HFFc6 (cell line): ENCODE results near the gene AHCY. TPM values are rescaled to one million over a fixed set of nuclear protein-coding genes. Genes with fewer than 3 reads are reported as not detected.

Experiments used
- DNase-seq: peaks from one replicate; pipeline ENCODE4 v3.0.0-alpha.2; 2018
- H3K27ac Mint-ChIP-seq: 2 replicates; pipeline ENCODE4 v1.8.0; 2020; ENCODE audit warnings: mild to moderate bottlenecking, mixed read lengths
- H3K27me3 Mint-ChIP-seq: 2 replicates; pipeline ENCODE4 v1.8.0; 2021; ENCODE audit warnings: mild to moderate bottlenecking, moderate library complexity, mixed read lengths; ENCODE audit not compliant: insufficient read depth
- H3K36me3 Mint-ChIP-seq: 2 replicates; pipeline ENCODE4 v1.8.0; 2021; ENCODE audit warnings: low read depth, mixed read lengths
- H3K4me1 Mint-ChIP-seq: 2 replicates; pipeline ENCODE4 v1.8.0; 2020; ENCODE audit warnings: low read depth, mixed read lengths
- H3K4me3 Mint-ChIP-seq: 2 replicates; pipeline ENCODE4 v1.8.0; 2020; ENCODE audit warnings: mild to moderate bottlenecking, moderate library complexity, mixed read lengths
- H3K9me3 Mint-ChIP-seq: 2 replicates; pipeline ENCODE4 v1.8.0; 2020; ENCODE audit warnings: mild to moderate bottlenecking, mixed read lengths
- total RNA-seq, 6 experiments: library from RNA; stranded (reverse); fragmentation: NEBNext Ultra II Directional; extraction: Animal tissue kit (Norgen Biotek cat#: 25700); gene quantifications; 2 replicates in 1 of 6; 3 replicates in 5 of 6; pipeline ENCODE4 v1.2.3, GENCODE V29; 2021
- TF ChIP-seq, protein P1 (sequence below): fragments of 200-600 bp; sonication (generic); IDR thresholded peaks from 2 replicates; pipeline ENCODE4 v1.5.0; 2021; ENCODE audit warnings: antibody characterized with exemption, mild to moderate bottlenecking

AHCY gene
- total RNA-seq, 6 experiments from 2014 or later: 104 to 150 (median 109) TPM

- H3K4me1 Mint-ChIP-seq: peaks cover 29% of the 10 kb centered on the region
- peaks cover 9% of the 10 kb centered on the region; the same call in 1 of the 2 replicates for H3K36me3 Mint-ChIP-seq
- DNase-seq: no peak
- H3K27ac Mint-ChIP-seq: no peak overlapping the region
- no peaks in the 10 kb centered on the region; the same call in 1 of the 2 replicates for H3K9me3 Mint-ChIP-seq
- H3K27me3 Mint-ChIP-seq: peaks cover 3% of the 10 kb centered on the region; the same call in 1 of the 2 replicates
- TF ChIP-seq, protein P1, sequence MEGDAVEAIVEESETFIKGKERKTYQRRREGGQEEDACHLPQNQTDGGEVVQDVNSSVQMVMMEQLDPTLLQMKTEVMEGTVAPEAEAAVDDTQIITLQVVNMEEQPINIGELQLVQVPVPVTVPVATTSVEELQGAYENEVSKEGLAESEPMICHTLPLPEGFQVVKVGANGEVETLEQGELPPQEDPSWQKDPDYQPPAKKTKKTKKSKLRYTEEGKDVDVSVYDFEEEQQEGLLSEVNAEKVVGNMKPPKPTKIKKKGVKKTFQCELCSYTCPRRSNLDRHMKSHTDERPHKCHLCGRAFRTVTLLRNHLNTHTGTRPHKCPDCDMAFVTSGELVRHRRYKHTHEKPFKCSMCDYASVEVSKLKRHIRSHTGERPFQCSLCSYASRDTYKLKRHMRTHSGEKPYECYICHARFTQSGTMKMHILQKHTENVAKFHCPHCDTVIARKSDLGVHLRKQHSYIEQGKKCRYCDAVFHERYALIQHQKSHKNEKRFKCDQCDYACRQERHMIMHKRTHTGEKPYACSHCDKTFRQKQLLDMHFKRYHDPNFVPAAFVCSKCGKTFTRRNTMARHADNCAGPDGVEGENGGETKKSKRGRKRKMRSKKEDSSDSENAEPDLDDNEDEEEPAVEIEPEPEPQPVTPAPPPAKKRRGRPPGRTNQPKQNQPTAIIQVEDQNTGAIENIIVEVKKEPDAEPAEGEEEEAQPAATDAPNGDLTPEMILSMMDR: no peak
- no peak overlapping the region for H3K4me3 Mint-ChIP-seq
Observed at GRCh38 chr20:34318609-34319443, 15.7 kb upstream of the AHCY start.

- H3K4me1 Mint-ChIP-seq: peaks cover 53% of the 10 kb centered on the region
- H3K27ac Mint-ChIP-seq: peak overlapping the region; percentile 96
- H3K9me3 Mint-ChIP-seq: no peaks in the 10 kb centered on the region; the same call in 1 of the 2 replicates
- peaks cover 2% of the 10 kb centered on the region; the same call in 1 of the 2 replicates for H3K27me3 Mint-ChIP-seq
- H3K36me3 Mint-ChIP-seq: peaks cover 9% of the 10 kb centered on the region; the same call in 1 of the 2 replicates
- peak; percentile 69 for DNase-seq
- TF ChIP-seq, protein P1: no peak
- peak overlapping the region; percentile 4; the same call in 1 of the 2 replicates for H3K4me3 Mint-ChIP-seq
Observed at GRCh38 chr20:34316196-34316814, 13.2 kb upstream of the AHCY start.

DNA sequence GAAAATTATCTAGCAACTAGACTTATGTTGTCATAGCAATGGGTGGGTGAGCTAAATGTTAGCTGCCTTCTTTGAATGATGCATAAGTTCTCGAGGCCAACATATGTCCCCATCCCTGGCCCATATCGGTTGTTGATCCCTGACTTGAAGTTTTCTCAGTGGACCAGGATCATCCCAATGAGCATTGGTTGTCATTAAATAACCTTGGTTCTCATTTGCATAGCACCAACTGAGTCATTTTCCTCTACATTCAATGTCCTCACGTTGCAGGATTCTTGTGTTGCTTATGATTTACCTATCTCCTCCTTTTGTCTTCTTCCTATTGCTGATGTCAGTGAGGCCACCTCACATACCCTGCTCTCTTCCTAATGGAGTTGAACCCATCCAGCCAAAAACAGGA is 12.1 kb upstream of the AHCY start:
- Mint-ChIP-seq H3K9me3 (no peaks in the 10 kb centered on the region; the same call in 1 of the 2 replicates), H3K36me3 (peaks cover 9% of the 10 kb centered on the region; the same call in 1 of the 2 replicates), H3K27ac (peak overlapping the region; percentile 96), H3K4me1 (peaks cover 53% of the 10 kb centered on the region), H3K27me3 (peaks cover 2% of the 10 kb centered on the region; the same call in 1 of the 2 replicates), H3K4me3 (no peak overlapping the region)
- DNase-seq: no peak
- TF ChIP-seq, protein P1: no peak

DNA sequence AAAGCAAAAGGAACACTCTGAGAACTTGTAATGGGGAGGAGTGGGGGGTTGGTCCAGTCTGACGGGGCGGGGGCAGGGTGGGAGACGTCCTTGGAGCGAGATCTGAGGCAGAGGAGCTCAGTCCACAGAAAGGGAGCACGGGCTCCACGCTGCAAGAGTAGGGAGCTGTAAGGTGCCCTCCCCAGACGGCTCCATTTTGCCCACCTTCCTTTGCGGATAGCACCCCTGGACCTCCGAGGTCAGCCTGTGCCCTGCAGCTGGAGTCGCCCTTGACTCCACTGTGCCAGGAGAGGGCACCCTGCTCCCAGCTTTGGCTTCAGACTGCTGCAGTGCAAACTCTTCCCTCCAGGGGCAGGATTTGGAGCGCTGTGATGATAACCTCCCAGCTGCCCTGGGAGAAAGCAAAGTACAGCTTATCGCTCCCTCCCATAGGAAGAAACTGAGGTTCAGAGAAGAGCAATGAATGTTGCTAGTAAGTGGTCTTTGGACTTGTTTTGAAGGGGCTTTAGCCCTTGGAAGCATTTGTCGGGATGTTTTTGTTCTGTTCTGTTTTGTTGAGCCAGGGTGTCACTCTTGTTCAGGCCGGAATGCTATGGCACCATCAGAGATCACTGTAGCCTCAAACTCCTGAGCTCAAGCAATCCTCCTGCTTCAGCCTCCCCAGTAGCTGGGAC is 9.5 kb upstream of the AHCY start:
- Mint-ChIP-seq H3K4me3 (peak overlapping the region; percentile 74), H3K4me1 (peaks cover 53% of the 10 kb centered on the region), H3K27ac (peak overlapping the region; percentile 1; the same call in 1 of the 2 replicates), H3K27me3 (peaks cover 2% of the 10 kb centered on the region; the same call in 1 of the 2 replicates), H3K36me3 (peaks cover 9% of the 10 kb centered on the region; the same call in 1 of the 2 replicates), H3K9me3 (no peaks in the 10 kb centered on the region; the same call in 1 of the 2 replicates)
- TF ChIP-seq, protein P1: peak; percentile 98
- peak; percentile 83 for DNase-seq

GRCh38 chr20:34312024-34312460 is 8.9 kb upstream of the AHCY start:
- no peak overlapping the region for H3K27ac Mint-ChIP-seq
- TF ChIP-seq, protein P1: no peak
- peaks cover 2% of the 10 kb centered on the region; the same call in 1 of the 2 replicates for H3K27me3 Mint-ChIP-seq
- peaks cover 53% of the 10 kb centered on the region for H3K4me1 Mint-ChIP-seq
- peak overlapping the region; percentile 74 for H3K4me3 Mint-ChIP-seq
- H3K36me3 Mint-ChIP-seq: peaks cover 9% of the 10 kb centered on the region; the same call in 1 of the 2 replicates
- DNase-seq: no peak
- no peaks in the 10 kb centered on the region; the same call in 1 of the 2 replicates for H3K9me3 Mint-ChIP-seq
